H9 (cell line): ENCODE data around the gene CCDC3. TPM values are rescaled to one million over a fixed set of nuclear protein-coding genes. Genes with fewer than 3 reads are reported as not detected.

Source experiments
- DNase-seq: peaks from one replicate; pipeline ENCODE4 v3.0.0-alpha.2; 2017
- H2AFZ ChIP-seq: one replicate; pipeline ENCODE4 v1.6.1; 2013; ENCODE audit warnings: mild to moderate bottlenecking, low read length, control low read depth, moderate library complexity
- H2AK5ac ChIP-seq: 2 replicates; pipeline ENCODE4 v1.6.1; 2013; ENCODE audit warnings: low read length, control low read depth, mixed read lengths; ENCODE audit not compliant: insufficient read length
- H2BK120ac ChIP-seq: one replicate; pipeline ENCODE4 v1.6.1; 2013; ENCODE audit warnings: low read depth, mild to moderate bottlenecking, low read length, control low read depth, inconsistent platforms; ENCODE audit not compliant: poor library complexity, severe bottlenecking
- H2BK12ac ChIP-seq: 2 replicates; pipeline ENCODE4 v1.6.1; 2013; ENCODE audit warnings: low read length, control low read depth, mixed read lengths, low read depth; ENCODE audit not compliant: insufficient read length
- H2BK15ac ChIP-seq: 2 replicates; pipeline ENCODE4 v1.6.1; 2013; ENCODE audit warnings: low read depth, low read length, control low read depth
- H2BK20ac ChIP-seq: one replicate; pipeline ENCODE4 v1.6.1; 2013; ENCODE audit warnings: low read depth, mild to moderate bottlenecking, low read length, control low read depth, inconsistent platforms; ENCODE audit not compliant: poor library complexity, severe bottlenecking
- H2BK5ac ChIP-seq: 2 replicates; pipeline ENCODE4 v1.6.1; 2013; ENCODE audit warnings: low read length, control low read depth, mixed read lengths; ENCODE audit not compliant: insufficient read length
- H3K14ac ChIP-seq: 2 replicates; pipeline ENCODE4 v1.6.1; 2013; ENCODE audit warnings: low read length, control low read depth; ENCODE audit not compliant: insufficient read depth
- H3K18ac ChIP-seq: 2 replicates; pipeline ENCODE4 v1.6.1; 2013; ENCODE audit warnings: low read depth, mild to moderate bottlenecking, mixed read lengths, low read length, control low read depth; ENCODE audit not compliant: insufficient read length
- H3K23ac ChIP-seq: 2 replicates; pipeline ENCODE4 v1.6.1; 2013; ENCODE audit warnings: low read length, control low read depth, mixed read lengths, low read depth; ENCODE audit not compliant: insufficient read length
- H3K23me2 ChIP-seq: 2 replicates; pipeline ENCODE4 v1.6.1; 2013; ENCODE audit warnings: low read depth, mild to moderate bottlenecking, mixed read lengths, low read length, control low read depth; ENCODE audit not compliant: insufficient read length, poor library complexity, severe bottlenecking
- H3K27ac ChIP-seq: 2 replicates; pipeline ENCODE4 v1.5.1; 2013; ENCODE audit warnings: low read length, control low read depth, mixed read lengths, low read depth; ENCODE audit not compliant: insufficient read length
- H3K27me3 ChIP-seq: 2 replicates; pipeline ENCODE4 v1.6.1; 2013; ENCODE audit warnings: low read length, control low read depth, inconsistent platforms; ENCODE audit not compliant: insufficient read depth
- H3K4ac ChIP-seq: 2 replicates; pipeline ENCODE4 v1.6.1; 2013; ENCODE audit warnings: low read depth, mild to moderate bottlenecking, control low read depth, inconsistent platforms, low read length, moderate library complexity
- H3K4me1 ChIP-seq: 2 replicates; pipeline ENCODE4 v1.6.1; 2013; ENCODE audit warnings: low read length, control low read depth, inconsistent platforms; ENCODE audit not compliant: insufficient read depth
- H3K4me2 ChIP-seq: 2 replicates; pipeline ENCODE4 v1.6.1; 2013; ENCODE audit warnings: low read length, control low read depth, mixed read lengths; ENCODE audit not compliant: insufficient read length, insufficient read depth
- H3K56ac ChIP-seq: 2 replicates; pipeline ENCODE4 v1.6.1; 2013; ENCODE audit warnings: low read depth, mild to moderate bottlenecking, mixed read lengths, low read length, control low read depth; ENCODE audit not compliant: insufficient read length
- H3K79me1 ChIP-seq: 2 replicates; pipeline ENCODE4 v1.6.1; 2013; ENCODE audit warnings: low read depth, mild to moderate bottlenecking, moderate library complexity, low read length, control low read depth, inconsistent platforms; ENCODE audit not compliant: insufficient read depth, poor library complexity, severe bottlenecking
- H3K79me2 ChIP-seq: 2 replicates; pipeline ENCODE4 v1.6.1; 2013; ENCODE audit warnings: low read length, control low read depth, inconsistent platforms; ENCODE audit not compliant: insufficient read depth
- H3K9ac ChIP-seq: 2 replicates; pipeline ENCODE4 v1.6.1; 2013; ENCODE audit warnings: low read length, control low read depth, mixed read lengths; ENCODE audit not compliant: insufficient read length; ENCODE audit errors: extremely low read depth
- H3K9me3 ChIP-seq: one replicate; pipeline ENCODE4 v1.6.1; 2013; ENCODE audit warnings: low read depth, low read length, inconsistent platforms; ENCODE audit not compliant: control insufficient read depth
- H3T11ph ChIP-seq: one replicate; pipeline ENCODE4 v1.6.1; 2013; ENCODE audit warnings: mild to moderate bottlenecking, low read length, control low read depth, inconsistent platforms
- H4K20me1 ChIP-seq: one replicate; pipeline ENCODE4 v1.6.1; 2013; ENCODE audit not compliant: control insufficient read depth, insufficient read length, insufficient read depth
- H4K5ac ChIP-seq: 2 replicates; pipeline ENCODE4 v1.6.1; 2013; ENCODE audit warnings: low read depth, mild to moderate bottlenecking, mixed read lengths, low read length, control low read depth; ENCODE audit not compliant: insufficient read length
- H4K8ac ChIP-seq: replicated peaks from 2 replicates; pipeline ENCODE4 v1.6.1; 2013; ENCODE audit warnings: low read length, control low read depth, mixed read lengths, low read depth; ENCODE audit not compliant: insufficient read length
- H4K91ac ChIP-seq: 2 replicates; pipeline ENCODE4 v1.6.1; 2013; ENCODE audit warnings: low read depth, mild to moderate bottlenecking, moderate library complexity, mixed read lengths, low read length, control low read depth; ENCODE audit not compliant: insufficient read length
- H3K27ac Mint-ChIP-seq, 3 experiments: 2 replicates in 2 of 3; 3 replicates in 1 of 3; pipeline ENCODE4 v1.8.0; 2020 to 2021; ENCODE audit warnings: mixed read lengths in 3 of 3, mild to moderate bottlenecking in 1 of 3, moderate library complexity in 1 of 3
- H3K27me3 Mint-ChIP-seq: 2 replicates; pipeline ENCODE4 v1.8.0; 2021; ENCODE audit warnings: low read depth, mild to moderate bottlenecking, moderate library complexity, mixed read lengths
- H3K36me3 Mint-ChIP-seq, 3 experiments: 2 replicates in 2 of 3; 3 replicates in 1 of 3; pipeline ENCODE4 v1.8.0; 2020 to 2021; ENCODE audit warnings: low read depth in 3 of 3, mixed read lengths in 3 of 3; ENCODE audit not compliant: insufficient read depth in 1 of 3
- H3K4me1 Mint-ChIP-seq, 2 experiments: 2 replicates each; pipeline ENCODE4 v1.8.0; 2020; ENCODE audit warnings: mixed read lengths in 2 of 2
- H3K4me3 Mint-ChIP-seq, 2 experiments: 2 replicates in 1 of 2; 3 replicates in 1 of 2; pipeline ENCODE4 v1.8.0; 2020 to 2021; ENCODE audit warnings: mild to moderate bottlenecking in 2 of 2, mixed read lengths in 2 of 2, moderate library complexity in 1 of 2
- H3K9me3 Mint-ChIP-seq, 2 experiments: 2 replicates in 1 of 2; 3 replicates in 1 of 2; pipeline ENCODE4 v1.8.0; 2020; ENCODE audit warnings: mild to moderate bottlenecking in 2 of 2, mixed read lengths in 2 of 2, moderate library complexity in 1 of 2
- WGBS: extraction: QIAGEN DNeasy Blood & Tissue Kit; methylation state at CpG from one replicate; pipeline ENCODE4 v1.1.7; 2013; ENCODE audit warnings: missing lambda C conversion rate, low lambda C conversion rate, mixed read lengths; ENCODE audit not compliant: insufficient read length; ENCODE audit errors: extremely low coverage; 5-methylcytosine and 5-hydroxymethylcytosine counted together
- total RNA-seq: library from RNA; stranded (reverse); gene quantifications from 2 replicates; pipeline ENCODE4 v1.2.1, GENCODE V29; 2021
- TF ChIP-seq, protein P1 (sequence below): fragments of 200-600 bp; sonication (generic); conservative IDR thresholded peaks from 3 replicates; pipeline ENCODE4 v1.8.0; 2021; ENCODE audit warnings: antibody characterized with exemption, mild to moderate bottlenecking

The CCDC3 gene
- total RNA-seq, 1 experiment from 2014 or later: 2.3 TPM

DNA sequence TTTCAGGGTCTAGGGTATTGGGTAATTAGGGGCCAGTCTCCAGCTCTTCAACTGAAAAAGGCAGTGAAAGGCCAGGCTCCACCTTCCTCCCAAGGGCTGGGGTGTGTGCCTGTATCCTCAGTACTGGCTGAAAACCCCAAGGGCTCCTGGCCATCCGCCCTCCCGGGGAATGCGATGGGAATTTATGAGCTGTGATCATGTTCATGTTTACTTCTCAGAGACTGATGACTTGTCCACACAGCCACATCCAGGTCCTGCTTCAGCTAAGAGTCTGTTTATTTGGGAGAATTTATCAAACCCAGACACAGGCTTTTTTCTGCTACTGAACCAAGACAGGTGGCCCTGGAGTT is 91.7 kb downstream of the CCDC3 start:
- Histone ChIP-seq H3K27me3 (no peaks in the 10 kb centered on the region), H3K79me2 (no peaks in the 10 kb centered on the region), H2BK20ac (no peak overlapping the region), H3K4me1 (no peaks in the 10 kb centered on the region), H3K27ac (no peak overlapping the region), H3K9ac (no peak overlapping the region), H4K8ac (no peak overlapping the region), H2AK5ac (no peak overlapping the region), H3K18ac (no peak overlapping the region), H3K14ac (no peak overlapping the region), H4K20me1 (no peaks in the 10 kb centered on the region), H3K4ac (no peak overlapping the region), H2BK120ac (no peak overlapping the region), H2BK15ac (no peak overlapping the region), H3K79me1 (no peaks in the 10 kb centered on the region), H2BK12ac (no peak overlapping the region), H4K91ac (no peak overlapping the region), H3K9me3 (no peaks in the 10 kb centered on the region), H3K23me2 (no peaks in the 10 kb centered on the region), H2AFZ (no peak overlapping the region), H2BK5ac (no peak overlapping the region), H3T11ph (no peak overlapping the region), H3K4me2 (no peak overlapping the region), H3K23ac (no peak overlapping the region), H3K56ac (no peak overlapping the region), H4K5ac (no peak overlapping the region)
- WGBS: no CpG with 5 or more reads among the region's 3 CpGs
- H3K27me3 Mint-ChIP-seq: no peaks in the 10 kb centered on the region; the same call in 1 of the 2 replicates
- H3K4me3 Mint-ChIP-seq: no peak overlapping the region
- no peaks in the 10 kb centered on the region for H3K9me3 Mint-ChIP-seq
- H3K4me1 Mint-ChIP-seq: peaks cover 5 to 6% of the 10 kb centered on the region in 2 experiments; a peak in 1 of 4 replicates
- TF ChIP-seq, protein P1, sequence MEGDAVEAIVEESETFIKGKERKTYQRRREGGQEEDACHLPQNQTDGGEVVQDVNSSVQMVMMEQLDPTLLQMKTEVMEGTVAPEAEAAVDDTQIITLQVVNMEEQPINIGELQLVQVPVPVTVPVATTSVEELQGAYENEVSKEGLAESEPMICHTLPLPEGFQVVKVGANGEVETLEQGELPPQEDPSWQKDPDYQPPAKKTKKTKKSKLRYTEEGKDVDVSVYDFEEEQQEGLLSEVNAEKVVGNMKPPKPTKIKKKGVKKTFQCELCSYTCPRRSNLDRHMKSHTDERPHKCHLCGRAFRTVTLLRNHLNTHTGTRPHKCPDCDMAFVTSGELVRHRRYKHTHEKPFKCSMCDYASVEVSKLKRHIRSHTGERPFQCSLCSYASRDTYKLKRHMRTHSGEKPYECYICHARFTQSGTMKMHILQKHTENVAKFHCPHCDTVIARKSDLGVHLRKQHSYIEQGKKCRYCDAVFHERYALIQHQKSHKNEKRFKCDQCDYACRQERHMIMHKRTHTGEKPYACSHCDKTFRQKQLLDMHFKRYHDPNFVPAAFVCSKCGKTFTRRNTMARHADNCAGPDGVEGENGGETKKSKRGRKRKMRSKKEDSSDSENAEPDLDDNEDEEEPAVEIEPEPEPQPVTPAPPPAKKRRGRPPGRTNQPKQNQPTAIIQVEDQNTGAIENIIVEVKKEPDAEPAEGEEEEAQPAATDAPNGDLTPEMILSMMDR: no peak
- DNase-seq: no peak
- no peak overlapping the region for H3K27ac Mint-ChIP-seq
- H3K36me3 Mint-ChIP-seq: no peaks in the 10 kb centered on the region; a peak in 1 of 7 replicates
